HG03565 (cell line): ENCODE measurements around the gene SYVN1.

Experiments
- ATAC-seq: cut with Tn5 transposase; IDR thresholded peaks from one replicate; pipeline ENCODE4 v1.9.1; 2021; ENCODE audit warnings: mild to moderate bottlenecking, moderate library complexity; ENCODE audit not compliant: unreplicated experiment

Gene SYVN1

DNA sequence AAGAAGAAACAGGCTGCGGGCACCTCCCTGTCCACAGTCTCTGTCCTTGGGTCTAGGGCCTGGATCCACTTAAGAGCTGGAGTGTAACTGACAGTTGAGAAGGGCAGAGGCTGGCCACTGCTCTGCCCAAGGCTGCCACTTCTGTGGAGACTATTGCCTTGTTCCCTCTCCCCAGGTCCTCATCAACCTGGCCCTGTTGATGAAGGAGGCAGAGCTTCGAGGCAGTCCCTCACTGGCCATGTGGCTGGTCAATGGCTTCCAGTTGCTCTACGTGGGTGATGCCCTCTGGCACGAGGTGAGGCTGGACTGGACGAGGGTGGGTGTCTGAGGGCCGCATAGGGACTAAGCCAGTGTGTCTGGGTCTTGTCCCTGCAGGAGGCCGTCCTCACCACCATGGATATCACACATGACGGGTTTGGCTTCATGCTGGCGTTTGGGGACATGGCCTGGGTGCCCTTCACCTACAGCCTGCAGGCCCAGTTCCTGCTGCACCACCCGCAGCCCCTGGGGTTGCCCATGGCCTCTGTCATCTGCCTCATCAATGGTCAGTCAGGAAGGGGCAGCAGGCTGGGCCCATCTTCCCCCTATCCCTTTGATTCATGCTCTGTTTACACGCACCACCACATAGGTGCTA lies 19.7 kb downstream of the SYVN1 start:
- ATAC-seq, result no peak

DNA sequence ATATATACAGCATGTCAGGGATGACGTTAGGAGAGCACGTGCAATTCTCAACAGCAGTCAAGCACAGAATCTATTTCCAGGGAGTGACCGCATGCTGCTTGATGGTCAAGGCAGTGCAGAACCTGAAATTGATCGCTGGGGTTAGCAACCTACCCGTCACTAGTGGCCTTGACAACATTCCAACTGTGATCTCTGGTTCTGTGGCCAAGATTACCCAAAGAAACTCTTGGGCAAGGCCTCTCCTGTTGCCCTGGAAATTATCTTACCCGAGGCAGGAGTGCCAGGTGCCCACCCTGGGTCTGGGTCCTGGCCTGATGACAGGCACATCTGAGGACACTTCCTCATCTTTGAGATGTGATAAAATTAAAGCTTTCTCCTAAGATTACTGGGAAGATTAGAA lies 20.5 kb downstream of the SYVN1 start:
- ATAC-seq, result no peak

DNA sequence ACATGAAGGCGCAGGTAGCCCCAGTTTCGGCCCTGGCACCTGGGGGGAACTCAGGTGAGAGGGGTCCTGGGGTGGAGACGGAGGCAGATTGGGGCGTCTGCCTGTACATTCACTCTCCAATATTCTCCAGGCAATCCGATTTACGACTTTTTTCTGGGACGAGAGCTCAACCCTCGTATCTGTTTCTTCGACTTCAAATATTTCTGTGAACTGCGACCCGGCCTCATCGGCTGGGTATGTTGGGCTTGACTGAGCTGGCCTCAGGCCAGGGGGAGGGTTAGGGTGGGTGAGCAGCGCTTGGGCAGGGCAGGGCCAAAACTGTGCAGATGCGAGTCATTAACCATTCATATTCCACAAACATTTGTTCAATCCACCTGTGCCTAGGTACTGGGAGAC lies 21.0 kb downstream of the SYVN1 start:
- no peak for ATAC-seq

DNA sequence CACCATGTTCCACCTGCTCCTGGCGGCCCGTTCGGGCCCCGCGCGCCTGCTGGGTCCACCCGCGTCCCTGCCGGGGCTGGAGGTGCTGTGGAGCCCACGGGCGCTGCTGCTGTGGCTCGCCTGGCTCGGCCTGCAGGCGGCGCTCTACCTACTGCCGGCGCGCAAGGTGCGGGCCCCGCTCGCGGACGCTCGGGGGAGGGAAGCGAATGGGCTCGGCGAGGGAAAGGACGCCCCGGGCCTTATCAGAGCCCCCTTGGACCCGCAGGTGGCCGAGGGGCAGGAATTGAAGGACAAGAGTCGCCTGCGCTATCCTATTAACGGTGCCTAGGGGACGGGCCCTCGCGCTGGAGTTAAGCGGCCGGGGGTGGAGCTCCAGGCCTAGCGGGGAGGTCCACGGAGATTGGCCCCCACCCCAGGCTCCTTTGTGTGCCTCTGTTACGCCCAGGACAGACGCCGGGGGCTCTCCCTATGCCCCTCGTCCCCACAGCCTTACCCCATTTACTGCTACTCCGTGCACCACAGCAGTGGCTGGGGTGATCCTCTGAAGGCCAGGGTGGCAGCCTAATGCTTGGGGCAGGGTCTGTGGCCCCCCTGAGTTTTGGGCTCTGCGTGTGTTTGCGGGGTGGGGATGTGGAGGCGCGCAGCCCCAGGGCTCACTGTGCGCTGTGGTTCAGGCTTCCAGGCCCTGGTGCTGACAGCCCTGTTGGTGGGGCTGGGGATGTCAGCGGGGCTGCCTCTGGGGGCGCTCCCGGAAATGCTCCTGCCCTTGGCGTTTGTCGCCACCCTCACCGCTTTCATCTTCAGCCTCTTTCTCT lies 21.6 kb downstream of the SYVN1 start:
- ATAC-seq, result peak; percentile 24

DNA sequence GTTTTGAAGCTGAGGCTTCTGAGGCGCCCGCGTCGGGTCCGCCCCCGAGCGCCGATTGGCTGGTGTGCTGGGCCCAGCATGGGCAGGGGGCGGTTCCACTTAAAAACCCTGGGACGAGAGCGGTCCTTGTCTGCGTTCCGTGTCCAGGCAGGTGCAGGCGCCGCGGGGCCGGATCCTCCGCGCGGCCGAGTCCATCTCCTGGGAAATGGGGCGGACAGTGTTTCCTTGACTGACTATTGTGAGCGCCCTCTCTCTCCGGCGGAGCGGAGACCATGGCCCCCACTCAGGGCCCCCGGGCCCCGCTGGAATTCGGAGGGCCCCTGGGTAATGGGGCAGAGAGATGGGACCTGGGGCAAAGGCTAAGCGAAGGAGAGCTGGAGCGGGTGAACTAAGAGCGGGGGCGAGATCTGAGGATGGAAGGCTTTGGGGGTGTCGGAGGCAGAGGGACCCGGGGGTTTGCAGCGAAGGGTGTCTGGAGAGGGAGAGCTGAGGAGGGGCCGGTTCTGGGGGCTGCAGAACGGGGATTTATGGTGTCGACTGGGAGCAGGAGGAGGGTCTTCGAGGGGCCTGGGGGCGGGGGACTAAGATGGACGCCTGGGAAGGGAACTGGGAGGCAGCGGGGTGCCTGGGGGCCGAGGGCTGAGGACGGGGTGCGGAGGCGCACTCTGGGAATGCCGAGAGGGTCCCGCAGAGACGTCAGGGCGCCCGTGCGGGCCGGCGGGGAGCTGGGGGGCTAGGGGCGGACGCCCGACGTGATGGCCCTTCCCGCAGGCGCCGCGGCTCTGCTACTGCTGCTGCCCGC lies 22.4 kb downstream of the SYVN1 start, which contains the start of gene TM7SF2:
TSS of gene TM7SF2 (plus strand) at position 129 of the 802 bp plus-strand sequence. CDS start at position 273, 144 bp downstream.
- peak; percentile 39 for ATAC-seq

DNA sequence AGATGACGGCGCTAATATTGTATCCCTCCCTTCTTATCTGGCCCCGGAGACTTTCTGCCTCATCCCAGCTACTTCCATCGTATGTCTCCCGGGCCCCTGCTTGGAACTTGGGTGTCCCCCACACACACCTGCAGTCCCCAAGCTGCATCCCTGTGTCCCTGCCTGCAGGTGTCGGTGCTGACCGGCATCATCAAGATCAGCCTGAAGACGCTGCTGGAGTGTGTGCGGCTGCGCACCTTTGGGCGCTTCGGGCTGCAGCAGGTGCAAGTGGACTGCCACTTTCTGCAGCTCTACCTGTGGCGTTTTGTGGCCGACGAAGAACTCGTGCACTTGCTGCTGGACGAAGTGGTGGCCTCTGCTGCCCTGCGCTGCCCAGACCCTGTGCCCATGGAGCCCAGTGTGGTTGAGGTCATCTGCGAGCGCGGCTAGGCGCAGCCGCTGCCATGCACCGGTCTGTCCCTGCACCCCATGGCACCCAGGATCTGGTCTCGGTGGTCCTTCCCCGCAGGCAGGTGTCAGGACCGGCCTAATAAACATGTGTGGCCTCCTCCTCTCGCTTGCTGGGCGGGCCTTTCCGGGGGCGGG lies 23.1 kb downstream of the SYVN1 start:
- no peak for ATAC-seq

DNA sequence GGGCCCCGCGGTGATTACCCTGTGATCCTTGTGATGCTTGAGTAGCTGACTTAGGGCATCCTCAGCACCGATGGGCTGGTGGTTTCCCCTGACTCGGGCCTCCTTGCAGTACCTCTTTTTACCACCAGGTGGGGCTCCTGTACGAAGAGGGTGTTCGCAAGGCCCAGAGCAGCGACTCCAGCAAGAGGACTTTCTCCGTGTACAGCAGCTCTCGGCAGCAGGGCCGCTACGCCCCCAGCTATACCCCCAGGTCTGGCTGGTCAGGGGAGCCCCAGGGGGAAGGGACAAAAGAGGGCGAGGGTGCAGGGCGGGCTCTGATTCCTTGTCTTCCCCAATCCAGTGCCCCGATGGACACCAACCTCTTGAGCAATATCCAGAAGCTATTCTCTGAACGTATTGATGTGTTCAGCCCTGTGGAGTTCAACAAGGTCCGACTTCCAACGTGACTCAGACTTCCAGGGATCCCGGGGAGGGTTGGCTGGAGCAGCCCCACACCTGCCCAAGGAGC lies 23.9 kb downstream of the SYVN1 start:
- ATAC-seq, result no peak

DNA sequence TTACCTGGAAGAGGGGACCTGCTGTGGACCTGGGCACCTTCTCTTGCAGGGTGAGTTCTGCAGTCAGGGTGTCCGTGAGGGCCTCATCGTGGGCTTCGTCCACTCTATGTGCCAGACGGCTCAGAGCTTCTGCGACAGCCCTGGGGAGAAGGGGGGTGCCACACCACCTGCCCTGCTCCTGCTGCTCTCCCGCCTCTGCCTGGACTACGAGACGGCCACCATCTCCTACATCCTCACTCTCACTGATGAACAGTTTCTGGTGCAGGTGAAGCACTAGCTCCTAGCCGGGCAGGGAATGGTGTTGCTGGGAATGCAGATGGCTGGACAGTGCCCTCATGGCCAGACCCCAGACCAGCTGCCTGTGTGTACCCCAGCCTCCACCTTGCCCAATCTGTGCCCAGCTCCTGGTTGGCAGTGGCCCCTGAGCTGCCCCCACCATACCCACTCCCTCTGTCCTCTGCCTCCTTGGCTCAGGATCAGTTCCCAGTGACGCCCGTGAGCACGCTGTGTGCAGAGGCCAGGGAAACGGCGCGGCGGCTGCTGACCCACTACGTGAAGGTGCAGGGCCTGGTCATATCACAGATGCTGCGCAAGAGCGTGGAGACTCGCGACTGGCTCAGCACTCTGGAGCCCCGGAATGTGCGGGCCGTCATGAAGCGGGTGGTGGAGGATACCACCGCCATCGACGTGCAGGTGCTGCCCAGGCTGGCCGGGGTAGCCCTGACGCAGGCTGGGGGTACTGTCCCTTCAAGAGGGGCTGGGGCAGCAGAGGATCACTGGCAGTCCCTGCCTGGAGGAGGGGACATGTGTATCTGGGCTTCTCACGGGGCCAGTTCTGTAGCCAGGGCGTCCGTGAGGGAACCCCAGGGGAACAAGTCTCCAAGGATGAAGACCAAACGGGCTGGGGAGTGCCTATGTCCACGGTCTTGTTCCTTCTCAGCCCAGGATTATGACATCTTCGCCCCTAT lies 24.8 kb downstream of the SYVN1 start:
- ATAC-seq, result no peak

DNA sequence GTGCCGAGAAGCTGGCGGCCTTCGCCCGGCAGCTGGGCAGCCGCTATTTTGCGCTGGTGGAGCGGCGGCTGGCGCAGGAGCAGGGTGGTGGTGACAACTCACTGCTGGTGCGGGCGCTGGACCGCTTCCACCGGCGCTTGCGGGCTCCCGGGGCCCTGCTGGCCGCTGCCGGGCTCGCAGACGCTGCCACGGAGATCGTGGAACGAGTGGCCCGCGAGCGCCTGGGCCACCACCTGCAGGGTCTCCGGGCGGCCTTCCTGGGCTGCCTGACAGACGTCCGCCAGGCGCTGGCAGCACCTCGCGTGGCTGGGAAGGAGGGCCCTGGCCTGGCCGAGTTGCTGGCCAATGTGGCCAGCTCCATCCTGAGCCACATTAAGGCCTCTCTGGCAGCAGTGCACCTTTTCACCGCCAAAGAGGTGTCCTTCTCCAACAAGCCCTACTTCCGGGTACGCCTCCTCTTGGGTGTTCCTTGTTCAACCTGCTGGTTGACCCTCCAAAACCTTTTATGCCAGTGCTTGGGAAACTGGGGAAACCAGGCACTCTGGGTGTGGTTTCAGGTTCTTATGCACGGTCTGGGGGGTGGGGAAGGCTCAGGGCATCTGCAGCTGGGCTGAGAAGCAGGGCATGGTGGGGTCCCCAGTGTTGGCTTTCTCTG lies 25.7 kb downstream of the SYVN1 start:
- no peak for ATAC-seq

DNA sequence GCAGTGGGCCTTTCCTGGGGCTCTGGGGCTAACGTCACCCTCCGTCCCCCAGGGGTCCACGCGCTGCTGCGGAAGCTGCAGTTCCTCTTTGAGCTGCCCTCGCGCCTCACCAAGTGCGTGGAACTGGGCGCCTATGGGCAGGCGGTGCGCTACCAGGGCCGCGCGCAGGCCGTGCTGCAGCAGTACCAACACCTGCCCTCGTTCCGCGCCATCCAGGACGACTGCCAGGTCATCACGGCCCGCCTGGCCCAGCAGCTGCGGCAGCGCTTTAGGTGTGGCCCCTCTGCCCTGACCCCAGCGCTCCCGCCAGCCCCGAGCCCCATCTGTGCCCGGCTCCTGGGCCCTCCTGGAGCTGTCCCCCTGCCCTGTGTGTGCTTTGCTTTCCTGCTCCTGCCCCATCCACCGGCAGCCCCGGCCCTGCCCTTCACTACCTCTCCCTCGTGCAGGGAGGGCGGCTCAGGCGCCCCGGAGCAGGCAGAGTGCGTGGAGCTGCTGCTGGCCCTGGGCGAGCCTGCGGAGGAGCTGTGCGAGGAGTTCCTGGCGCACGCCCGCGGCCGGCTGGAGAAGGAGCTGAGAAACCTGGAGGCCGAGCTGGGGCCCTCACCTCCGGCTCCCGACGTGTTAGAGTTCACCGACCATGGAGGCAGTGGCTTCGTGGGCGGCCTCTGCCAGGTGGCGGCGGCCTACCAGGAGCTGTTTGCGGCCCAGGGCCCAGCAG lies 26.4 kb downstream of the SYVN1 start:
- ATAC-seq, result no peak

DNA sequence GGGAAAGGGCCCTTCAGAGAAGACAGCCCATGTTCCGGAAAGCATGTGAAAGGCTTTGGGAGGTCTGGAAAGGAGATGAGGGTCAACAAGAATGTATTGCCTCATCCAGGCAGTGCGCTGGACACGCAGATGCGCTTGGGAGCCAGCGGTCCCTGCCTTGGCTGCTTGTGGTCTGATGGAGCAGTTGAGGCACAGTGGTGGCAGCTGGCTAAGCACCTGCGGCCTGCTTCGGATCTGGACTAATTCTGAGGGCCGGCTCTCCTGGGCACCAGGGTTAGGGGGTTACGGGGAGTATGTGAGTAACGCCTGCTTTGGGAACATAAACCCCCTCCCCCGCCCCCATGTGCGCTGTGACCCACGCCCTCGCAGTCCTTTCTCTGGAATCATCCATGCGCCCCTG lies 27.2 kb downstream of the SYVN1 start:
- no peak for ATAC-seq

DNA sequence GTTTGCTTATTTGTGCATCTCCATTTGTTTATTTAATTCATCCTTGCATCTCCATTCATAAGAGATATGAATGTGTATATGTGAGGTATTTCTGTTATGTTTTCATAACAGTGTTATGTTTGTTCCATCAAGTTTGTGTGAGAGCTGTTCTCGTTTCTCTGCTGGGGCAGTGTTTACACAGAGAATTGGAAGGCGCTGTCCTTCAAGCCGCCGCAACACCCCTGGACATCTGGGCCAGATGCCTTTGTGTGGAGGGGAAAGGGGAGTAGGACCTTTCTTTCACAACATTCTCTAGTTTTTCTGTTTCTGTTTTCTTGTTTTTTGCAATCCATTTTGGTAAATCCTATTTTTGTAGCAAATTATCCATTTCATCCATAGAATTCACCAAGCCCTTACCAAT lies 29.7 kb downstream of the SYVN1 start:
- no peak for ATAC-seq

DNA sequence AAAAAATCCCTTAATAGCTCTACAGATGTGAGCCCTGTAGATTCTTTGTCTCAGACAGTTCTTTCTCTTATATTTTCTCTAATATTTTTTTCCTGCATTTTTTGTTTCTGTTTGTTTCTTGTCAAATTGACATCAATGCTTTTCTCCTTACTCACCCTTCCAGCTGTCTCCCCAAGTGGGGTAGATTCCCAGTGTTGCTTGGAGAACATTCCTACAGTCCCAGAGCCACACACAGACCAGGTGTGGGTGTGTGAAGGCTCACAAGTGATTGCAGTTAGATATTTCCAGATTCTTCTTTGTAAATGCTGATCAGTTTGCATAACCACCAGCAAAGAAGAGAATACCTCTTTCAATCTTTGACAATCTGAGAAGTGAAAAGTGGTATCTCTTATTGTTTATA lies 30.8 kb downstream of the SYVN1 start:
- ATAC-seq, result no peak

DNA sequence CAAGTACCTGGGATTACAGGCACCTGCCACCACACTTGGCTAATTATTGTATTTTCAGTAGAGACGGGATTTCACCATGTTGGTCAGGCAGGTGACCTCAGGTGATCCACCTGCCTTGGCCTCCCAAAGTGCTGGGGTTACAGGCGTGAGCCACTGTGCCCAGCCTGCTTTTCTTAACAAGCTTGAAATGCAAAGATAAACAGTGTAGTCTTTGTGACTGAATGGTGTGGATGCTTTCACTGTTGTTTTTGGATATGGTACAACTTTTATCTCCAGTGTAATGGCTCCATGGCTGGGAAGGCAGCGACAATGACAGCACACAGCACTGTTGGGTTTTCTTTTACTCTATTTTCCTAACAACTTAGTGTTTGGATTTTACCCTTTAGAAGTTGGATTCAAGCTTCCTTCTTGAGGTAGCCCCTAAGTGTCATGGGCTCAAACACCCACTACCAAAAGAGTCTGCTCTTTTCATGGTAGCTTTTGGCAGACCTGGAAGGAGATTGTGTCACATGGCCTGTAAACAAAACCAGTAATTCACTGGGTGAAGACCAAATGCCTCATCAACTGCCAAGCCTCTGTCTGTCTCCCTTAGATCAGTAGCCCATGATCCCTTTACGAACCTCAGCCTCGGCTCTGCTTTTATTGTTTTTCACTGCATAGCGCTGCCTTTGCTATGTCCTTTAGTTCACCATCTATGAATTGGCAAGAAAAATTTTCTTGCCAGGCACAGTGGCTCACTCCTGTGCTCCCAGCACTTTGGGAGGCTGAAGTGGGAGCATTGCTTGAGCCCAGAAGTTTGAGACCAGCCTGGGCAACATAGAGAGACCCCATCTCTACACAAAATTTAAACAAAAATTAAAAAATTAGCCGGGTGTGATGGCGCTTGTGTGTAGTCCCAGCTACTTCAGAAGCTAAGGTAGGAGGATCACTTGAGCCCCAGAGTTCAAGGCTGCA lies 31.9 kb downstream of the SYVN1 start:
- ATAC-seq, result no peak

DNA sequence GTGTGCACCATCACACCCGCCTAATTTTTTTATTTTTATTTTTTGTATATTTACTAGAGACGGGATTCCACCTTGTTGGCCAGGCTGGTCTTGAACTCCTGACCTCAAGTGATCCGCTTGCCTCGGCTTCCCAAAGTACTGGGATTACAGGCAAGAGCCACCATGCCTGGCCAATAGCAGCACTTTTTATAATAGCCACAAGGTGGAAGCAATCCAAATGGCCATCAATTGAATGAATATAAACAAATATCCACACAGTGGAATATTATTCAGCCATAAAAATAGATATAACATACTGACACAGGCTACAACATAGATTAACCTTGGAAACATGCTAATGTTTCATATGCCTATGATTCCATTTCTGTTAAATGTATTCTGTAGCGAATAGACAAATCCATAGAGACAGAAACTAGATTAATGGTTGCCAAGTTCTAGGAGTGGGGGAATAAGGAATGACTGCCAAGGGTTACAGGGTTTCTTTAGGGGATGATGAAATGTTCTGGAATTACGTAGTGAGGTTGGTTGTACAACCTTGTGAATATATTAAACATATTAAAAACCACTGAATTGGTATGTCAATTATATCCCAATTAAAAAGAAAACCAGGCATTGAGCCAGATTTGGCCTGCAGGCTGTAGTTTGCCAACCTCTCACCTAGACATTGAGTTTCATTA lies 33.5 kb downstream of the SYVN1 start:
- no peak for ATAC-seq

DNA sequence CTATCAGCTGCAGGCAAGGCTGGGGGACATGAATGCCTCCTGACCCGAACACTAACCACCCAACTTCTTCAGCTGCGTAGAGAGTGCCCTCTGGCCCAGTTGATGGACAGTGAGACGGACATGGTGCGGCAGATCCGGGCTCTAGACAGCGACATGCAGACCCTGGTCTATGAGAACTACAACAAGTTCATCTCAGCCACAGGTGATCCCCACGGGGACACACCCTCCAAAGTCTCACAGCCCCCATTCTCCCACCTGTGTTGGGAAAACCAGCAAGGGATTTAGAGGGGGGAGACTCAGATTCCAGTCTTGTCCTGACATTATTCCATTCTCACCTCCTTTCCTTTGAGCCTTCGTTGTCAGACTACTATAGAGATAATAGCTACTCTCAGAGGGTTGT lies 37.4 kb downstream of the SYVN1 start:
- ATAC-seq, result no peak
